ENCODE measurements around the gene SLC9A9.

The SLC9A9 gene

DNA sequence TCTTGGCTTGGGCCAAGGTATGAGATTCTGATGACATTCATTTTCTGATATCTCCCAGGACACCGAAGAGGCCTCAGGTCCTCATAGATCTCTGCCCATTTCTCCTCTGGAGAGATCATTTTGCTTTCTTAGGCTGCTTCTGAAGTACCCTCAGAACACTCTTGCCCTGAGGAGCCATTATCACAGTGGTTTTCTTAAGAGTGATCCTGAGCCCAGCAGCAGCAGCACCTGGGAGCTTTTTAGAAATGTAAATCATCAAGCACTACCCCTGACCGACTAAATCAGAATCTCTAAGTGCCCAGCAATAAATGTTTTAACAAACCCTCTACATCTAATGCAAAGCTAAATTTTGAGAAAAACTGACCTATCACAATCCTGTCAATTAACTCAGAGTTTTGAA lies 40.6 kb upstream of the SLC9A9 start:
- H3K27ac ChIP-seq (replicated peaks) = no peak overlapping the region

DNA sequence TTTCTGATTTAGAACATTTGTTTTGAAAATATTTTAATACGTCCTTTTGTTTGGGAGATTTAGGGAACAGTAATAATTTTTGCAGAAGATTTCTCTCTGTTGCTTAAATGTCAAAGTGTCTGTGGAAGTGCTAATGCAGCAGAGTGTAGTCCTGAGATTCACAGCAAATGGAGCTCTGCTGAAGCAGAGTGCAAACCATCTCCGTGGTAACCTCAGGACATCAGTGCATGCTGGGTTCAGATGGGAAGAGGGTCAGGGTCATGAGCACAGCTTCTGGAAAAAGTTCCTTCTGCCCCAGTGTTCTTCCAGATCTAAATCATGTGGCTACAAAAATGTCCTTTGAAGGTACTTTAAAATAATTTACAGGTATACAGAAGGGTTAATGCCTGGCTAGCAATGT lies 39.9 kb upstream of the SLC9A9 start:
- H3K4me3 ChIP-seq (replicated peaks; ENCODE audit: insufficient read depth, low read length) = no peak overlapping the region
- TF ChIP-seq SPI1 (IDR thresholded peaks at IDR 0.05; ENCODE audit: borderline replicate concordance, low read depth) (no peak), POLR2AphosphoS5 (IDR thresholded peaks at IDR 0.05; ENCODE audit: low read depth) (no peak), GABPA (IDR thresholded peaks at IDR 0.05; ENCODE audit: low read depth) (no peak)
- TF ChIP-seq, protein P1, sequence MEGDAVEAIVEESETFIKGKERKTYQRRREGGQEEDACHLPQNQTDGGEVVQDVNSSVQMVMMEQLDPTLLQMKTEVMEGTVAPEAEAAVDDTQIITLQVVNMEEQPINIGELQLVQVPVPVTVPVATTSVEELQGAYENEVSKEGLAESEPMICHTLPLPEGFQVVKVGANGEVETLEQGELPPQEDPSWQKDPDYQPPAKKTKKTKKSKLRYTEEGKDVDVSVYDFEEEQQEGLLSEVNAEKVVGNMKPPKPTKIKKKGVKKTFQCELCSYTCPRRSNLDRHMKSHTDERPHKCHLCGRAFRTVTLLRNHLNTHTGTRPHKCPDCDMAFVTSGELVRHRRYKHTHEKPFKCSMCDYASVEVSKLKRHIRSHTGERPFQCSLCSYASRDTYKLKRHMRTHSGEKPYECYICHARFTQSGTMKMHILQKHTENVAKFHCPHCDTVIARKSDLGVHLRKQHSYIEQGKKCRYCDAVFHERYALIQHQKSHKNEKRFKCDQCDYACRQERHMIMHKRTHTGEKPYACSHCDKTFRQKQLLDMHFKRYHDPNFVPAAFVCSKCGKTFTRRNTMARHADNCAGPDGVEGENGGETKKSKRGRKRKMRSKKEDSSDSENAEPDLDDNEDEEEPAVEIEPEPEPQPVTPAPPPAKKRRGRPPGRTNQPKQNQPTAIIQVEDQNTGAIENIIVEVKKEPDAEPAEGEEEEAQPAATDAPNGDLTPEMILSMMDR (IDR thresholded peaks at IDR 0.05; ENCODE audit: insufficient read depth, low read length) = no peak
- TF ChIP-seq, protein P2, sequence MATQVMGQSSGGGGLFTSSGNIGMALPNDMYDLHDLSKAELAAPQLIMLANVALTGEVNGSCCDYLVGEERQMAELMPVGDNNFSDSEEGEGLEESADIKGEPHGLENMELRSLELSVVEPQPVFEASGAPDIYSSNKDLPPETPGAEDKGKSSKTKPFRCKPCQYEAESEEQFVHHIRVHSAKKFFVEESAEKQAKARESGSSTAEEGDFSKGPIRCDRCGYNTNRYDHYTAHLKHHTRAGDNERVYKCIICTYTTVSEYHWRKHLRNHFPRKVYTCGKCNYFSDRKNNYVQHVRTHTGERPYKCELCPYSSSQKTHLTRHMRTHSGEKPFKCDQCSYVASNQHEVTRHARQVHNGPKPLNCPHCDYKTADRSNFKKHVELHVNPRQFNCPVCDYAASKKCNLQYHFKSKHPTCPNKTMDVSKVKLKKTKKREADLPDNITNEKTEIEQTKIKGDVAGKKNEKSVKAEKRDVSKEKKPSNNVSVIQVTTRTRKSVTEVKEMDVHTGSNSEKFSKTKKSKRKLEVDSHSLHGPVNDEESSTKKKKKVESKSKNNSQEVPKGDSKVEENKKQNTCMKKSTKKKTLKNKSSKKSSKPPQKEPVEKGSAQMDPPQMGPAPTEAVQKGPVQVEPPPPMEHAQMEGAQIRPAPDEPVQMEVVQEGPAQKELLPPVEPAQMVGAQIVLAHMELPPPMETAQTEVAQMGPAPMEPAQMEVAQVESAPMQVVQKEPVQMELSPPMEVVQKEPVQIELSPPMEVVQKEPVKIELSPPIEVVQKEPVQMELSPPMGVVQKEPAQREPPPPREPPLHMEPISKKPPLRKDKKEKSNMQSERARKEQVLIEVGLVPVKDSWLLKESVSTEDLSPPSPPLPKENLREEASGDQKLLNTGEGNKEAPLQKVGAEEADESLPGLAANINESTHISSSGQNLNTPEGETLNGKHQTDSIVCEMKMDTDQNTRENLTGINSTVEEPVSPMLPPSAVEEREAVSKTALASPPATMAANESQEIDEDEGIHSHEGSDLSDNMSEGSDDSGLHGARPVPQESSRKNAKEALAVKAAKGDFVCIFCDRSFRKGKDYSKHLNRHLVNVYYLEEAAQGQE (IDR thresholded peaks at IDR 0.05; ENCODE audit: insufficient replicate concordance, low read depth) = no peak
- no peak for DNase-seq (ENCODE audit: low read depth in 1 of 2, low spot score in 1 of 2)
- H3K27ac ChIP-seq (replicated peaks) = no peak overlapping the region
- peaks cover 2% of the 10 kb centered on the region for H3K27me3 ChIP-seq (ENCODE audit: insufficient read depth, poor library complexity, severe bottlenecking)

More for the DNA sequence above, 40.6 kb upstream of the SLC9A9 start:
- no peak overlapping the region for H3K4me3 ChIP-seq (replicated peaks; ENCODE audit: insufficient read depth, low read length)
- H3K27me3 ChIP-seq (ENCODE audit: insufficient read depth, poor library complexity, severe bottlenecking) = peaks cover 2% of the 10 kb centered on the region
- DNase-seq (ENCODE audit: low read depth in 1 of 2, low spot score in 1 of 2) = no peak
- TF ChIP-seq, protein P2 (IDR thresholded peaks at IDR 0.05; ENCODE audit: insufficient replicate concordance, low read depth) = no peak
- TF ChIP-seq GABPA (IDR thresholded peaks at IDR 0.05; ENCODE audit: low read depth) (no peak), POLR2AphosphoS5 (IDR thresholded peaks at IDR 0.05; ENCODE audit: low read depth) (no peak), SPI1 (IDR thresholded peaks at IDR 0.05; ENCODE audit: borderline replicate concordance, low read depth) (no peak)
- TF ChIP-seq, protein P1 (IDR thresholded peaks at IDR 0.05; ENCODE audit: insufficient read depth, low read length) = no peak

DNA sequence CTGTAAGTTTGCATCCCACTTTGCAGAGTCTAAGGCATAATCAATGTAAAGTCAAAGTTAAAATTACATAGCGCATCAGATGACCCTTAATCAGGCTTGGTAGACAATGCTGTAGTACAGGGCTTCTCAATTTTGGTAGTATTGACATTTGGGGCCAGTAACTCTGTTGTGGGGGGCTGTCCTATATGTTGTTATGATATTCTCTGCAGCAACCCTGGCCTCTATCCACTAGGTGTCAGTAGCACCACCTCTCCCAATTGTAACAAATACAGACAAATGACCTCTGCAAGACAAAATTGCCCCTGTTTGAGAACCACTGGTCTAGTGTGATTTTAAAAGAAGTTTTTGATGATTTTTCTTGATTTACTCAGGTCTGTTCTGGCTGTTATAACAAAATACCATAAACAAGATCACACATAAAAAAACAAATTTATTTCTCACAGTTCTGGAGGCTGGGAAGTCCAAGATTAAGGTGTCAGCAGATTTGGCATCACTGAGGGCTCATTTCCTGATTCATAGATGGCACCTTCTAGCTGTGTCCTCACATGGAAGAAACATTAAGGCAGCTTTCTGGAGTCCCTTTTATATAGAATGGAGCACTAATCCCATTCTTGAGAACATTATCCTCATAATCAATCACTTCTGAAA lies 37.6 kb upstream of the SLC9A9 start:
- DNase-seq (ENCODE audit: low read depth in 1 of 2, low spot score in 1 of 2) = peak in 1 of 2 experiments; percentile 24

More for the DNA sequence above, 37.6 kb upstream of the SLC9A9 start:
- Histone ChIP-seq H3K4me3 (replicated peaks; ENCODE audit: insufficient read depth, low read length) (no peak overlapping the region), H3K27ac (replicated peaks) (no peak overlapping the region), H3K27me3 (ENCODE audit: insufficient read depth, poor library complexity, severe bottlenecking) (peaks cover 2% of the 10 kb centered on the region)
- TF ChIP-seq SPI1 (IDR thresholded peaks at IDR 0.05; ENCODE audit: borderline replicate concordance, low read depth) (no peak), POLR2AphosphoS5 (IDR thresholded peaks at IDR 0.05; ENCODE audit: low read depth) (no peak)
- TF ChIP-seq, protein P1 (IDR thresholded peaks at IDR 0.05; ENCODE audit: insufficient read depth, low read length) = peak; percentile 68

Measured in HL-60 (cell line).